Measurements from ENCODE around the gene PRSS57.
"Not testable (repeated sequence)": the region's sequence is repeated elsewhere in the genome, so short reads cannot be mapped to it uniquely, and the experiment has no call there.

The PRSS57 gene

GRCh38 chr19:722553-723101 lies 27.4 kb upstream of the PRSS57 start:
- DNase-seq, result no peak

- DNase-seq, result no peak
Measured at GRCh38 chr19:720345-721160, 25.3 kb upstream of the PRSS57 start.

GRCh38 chr19:719636-720344 lies 24.5 kb upstream of the PRSS57 start:
- DNase-seq, result no peak

- no peak for DNase-seq
Measured at GRCh38 chr19:718991-719512, 23.8 kb upstream of the PRSS57 start.

DNA sequence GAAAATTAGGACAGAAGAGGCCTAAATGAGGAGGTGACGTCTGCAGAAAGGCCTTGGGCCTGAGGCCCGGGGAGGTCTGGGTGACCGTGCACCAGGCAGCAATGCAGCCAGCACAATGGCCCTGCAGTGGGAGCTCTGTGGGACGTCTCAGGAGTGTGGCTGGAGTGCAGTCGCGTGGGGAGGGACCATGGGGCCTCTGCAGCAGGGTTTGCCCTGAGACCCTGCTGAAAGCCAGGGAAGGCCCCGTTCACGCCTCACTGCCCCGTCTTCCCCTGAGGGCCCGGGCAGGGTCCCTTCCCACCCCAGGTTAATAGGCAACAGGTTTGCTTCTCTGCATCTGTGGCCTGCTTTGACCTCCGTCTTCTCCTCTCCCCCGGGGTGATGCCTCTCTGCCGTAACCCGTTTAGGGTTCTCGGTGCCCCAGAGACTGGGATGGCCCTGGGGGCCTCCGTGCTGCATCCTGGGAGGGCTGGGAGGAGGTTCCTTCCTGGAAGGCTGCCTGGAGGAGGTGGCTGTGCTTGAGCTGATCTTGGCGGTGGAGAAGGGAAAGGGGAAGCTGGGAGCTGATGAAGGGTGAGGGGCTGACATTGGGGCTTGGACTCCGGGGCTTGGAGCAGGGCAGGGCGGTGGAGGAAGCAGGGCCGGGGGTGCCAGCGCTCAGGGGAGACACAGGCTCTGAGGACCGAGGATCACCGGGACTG lies 23.1 kb upstream of the PRSS57 start:
- DNase-seq, result no peak

- DNase-seq, result no peak
Measured at GRCh38 chr19:715347-715746, 20.1 kb upstream of the PRSS57 start.

DNA sequence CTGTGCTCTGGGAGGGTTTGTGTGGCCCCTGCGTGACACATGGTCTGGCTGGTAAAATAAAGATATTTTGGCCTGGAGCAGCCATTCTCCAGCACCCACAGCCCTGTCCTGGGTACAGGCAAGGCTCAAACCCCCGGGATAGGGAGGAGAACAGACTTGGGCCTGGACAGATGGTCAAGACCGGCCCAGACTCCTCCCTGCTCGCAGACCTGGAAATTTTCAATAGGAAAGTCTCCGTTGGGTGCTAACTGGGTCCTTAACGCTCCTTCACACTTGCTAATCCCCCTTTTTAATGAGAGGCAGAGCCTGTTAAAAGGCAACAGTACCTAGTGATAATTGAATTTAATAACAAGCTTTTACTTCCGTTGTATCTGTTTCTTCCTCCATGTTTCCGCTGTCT lies 16.0 kb upstream of the PRSS57 start:
- no peak for DNase-seq

- DNase-seq, result no peak
Measured at GRCh38 chr19:710767-711166, 15.5 kb upstream of the PRSS57 start.

DNA sequence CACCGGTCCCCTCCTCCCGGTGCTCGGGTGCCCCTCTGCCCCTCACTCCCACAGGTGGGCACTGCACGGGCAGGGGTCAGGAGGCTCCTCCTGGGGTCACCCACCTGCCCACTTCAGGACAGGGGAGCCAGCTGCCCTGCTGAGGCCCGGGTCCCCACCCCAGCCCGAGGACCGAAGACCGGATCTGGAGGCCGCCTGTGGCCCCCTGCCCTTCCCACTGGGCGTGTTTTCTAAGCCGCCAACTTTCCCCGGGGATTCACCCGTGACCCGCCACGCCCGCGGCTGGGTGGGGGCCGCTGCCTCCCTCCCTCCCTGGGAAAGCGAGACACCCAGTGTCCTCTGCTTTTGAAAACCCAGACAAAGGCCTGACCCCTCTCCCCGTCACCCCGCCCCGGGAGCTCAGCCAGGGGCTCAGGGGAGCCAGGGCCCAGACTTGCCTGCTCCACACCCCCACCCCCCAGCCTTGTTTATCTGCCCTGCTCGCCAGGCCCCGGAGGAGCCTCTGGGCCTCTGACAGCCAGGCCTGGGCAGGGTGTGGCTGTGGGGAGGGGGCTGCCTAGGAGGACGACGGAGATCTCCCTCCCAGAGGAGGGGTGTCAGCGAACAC lies 14.8 kb upstream of the PRSS57 start:
- no peak for DNase-seq

- DNase-seq, result no peak
Measured at GRCh38 chr19:709196-709964, 14.1 kb upstream of the PRSS57 start.

DNA sequence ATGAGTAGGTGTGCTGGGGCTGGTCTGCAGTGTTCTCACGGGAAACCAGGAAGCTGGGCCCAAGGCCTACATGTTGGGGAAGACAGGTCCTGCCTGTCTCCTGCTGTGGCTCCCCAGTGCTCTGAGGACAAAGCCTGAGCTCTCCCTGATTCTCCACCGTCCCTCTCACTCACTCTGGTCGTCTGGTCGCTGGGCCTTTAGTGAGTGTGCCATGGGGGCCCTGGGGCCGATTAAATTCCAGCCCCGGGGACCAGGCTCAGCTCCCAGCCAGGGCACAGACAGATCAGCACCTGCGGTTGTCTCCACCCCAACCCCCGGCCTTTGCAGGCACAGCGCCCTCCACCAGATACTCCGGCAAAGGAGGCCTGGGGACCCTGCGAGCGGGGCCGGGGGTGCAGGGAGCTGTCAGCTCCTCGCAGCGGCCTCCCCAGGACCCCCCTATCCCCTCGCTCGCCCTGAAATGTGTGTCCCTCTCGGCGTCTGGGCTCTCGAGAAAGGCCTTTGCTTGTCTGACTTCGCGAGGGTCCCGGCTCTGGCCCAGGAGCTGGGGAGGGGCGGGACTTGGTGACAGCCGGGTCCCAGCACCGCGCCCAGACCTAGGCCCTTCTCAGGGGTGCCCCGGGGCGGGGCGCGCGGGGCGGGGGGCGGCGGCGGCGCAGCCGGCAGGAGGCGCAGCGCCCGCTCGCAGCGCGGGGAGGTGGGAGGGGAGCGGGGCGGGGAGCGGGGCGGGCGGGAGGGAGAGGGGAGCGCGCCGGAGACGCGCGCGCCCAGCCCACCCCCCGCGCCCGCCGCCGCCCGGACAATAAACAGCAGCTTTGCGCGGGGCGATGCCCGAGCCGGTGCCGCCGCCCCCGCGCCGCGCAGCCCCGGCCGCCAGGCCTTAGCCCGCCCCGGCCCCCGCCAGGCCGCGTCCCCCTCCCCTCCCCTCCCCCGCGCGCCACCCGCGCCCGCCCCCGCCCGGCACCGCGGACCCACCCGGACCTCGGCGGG lies 13.2 kb upstream of the PRSS57 start, which contains the start of gene PALM:
Gene PALM (plus strand): TSS at position 782 of the 990 bp plus-strand sequence. CDS start 212 bp downstream, outside the sequence.
- DNase-seq, result no peak

DNA sequence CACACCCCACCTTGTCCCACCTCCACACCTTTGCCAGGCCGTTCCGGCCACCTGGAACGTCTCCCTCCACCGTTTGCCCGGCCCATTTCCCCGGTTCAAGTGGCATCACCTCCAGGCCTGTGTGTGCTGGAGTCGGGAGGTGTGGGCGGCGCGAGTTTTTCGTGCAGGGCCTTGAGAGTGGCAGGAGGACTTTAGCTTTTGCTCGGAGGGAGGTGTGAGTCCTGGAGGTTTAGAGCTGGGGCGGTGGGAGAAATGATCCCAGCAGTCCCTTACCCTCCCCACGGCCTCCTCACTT lies 9.1 kb upstream of the PRSS57 start:
- no peak for DNase-seq

- DNase-seq, result peak; percentile 19
Measured at GRCh38 chr19:703651-704446, 8.6 kb upstream of the PRSS57 start.

DNA sequence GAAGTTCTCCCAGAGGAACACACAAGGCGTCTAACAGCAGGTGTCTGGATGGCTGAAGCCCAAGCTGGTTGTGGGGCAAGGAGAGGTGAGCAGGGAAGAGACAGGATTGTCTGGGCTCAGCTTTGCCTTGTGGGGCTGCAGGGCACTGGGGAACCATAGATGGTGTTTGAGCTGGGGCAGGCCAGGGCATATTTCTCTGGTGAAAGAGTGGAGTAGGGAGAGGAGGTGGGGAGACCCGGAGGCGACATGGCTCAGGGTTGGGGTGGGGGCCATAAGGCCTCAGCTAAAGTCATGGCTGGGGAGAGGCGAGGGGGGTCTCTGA lies 8.0 kb upstream of the PRSS57 start:
- DNase-seq, result no peak

DNA sequence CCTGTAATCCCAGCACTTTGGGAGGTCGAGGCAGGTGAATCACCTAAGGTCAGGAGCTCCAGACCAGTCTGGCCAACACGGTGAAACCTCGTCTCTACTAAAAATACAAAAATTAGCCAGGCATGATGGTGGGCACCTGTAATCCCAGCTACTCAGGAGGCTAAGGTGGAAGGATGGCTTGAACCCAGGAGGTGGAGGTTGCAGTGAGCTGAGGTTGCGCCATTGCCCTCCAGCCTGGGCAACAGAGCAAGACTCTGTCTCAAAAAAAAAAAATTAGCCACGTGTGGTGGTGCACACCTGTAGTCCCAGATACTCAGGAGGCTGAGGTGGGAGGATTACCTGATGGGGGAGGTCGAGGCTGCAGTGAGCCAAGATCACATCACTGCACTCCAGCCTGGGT lies 7.6 kb upstream of the PRSS57 start:
- not testable (repeated sequence) for DNase-seq

- DNase-seq, result not testable (repeated sequence)
Measured at GRCh38 chr19:699885-700284, 4.6 kb upstream of the PRSS57 start.

DNA sequence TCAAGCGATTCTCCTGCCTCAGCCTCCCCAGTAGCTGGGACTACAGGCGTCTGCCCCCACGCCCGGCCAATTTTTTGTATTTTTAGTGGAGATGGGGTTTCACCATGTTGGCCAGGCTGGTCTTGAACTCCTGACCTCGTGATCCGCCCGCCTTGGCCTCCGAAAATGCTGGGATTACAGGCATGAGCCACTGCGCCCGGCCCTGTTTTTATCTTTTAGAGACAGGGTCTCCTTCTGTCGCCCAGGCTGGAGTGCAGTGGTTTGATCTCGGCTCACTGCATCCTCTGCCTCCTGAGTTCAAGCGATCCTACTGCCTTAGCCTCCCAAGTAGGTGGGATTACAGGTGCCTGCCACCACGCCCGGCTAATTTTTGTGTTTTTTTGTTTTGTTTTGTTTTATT lies 3.3 kb upstream of the PRSS57 start:
- not testable (repeated sequence) for DNase-seq

- DNase-seq, result no peak
Measured at GRCh38 chr19:694481-695351, 536 bp downstream of the PRSS57 start.

- DNase-seq, result no peak
Measured at GRCh38 chr19:690203-690602, 5.0 kb downstream of the PRSS57 start.
